ENCODE data around the gene TTC28. TPM values are rescaled to one million over a fixed set of nuclear protein-coding genes. Genes with fewer than 3 reads are reported as not detected.

TTC28 gene
- total RNA-seq, 2 donors from 2014 or later: 29.2 to 74.6 TPM

DNA sequence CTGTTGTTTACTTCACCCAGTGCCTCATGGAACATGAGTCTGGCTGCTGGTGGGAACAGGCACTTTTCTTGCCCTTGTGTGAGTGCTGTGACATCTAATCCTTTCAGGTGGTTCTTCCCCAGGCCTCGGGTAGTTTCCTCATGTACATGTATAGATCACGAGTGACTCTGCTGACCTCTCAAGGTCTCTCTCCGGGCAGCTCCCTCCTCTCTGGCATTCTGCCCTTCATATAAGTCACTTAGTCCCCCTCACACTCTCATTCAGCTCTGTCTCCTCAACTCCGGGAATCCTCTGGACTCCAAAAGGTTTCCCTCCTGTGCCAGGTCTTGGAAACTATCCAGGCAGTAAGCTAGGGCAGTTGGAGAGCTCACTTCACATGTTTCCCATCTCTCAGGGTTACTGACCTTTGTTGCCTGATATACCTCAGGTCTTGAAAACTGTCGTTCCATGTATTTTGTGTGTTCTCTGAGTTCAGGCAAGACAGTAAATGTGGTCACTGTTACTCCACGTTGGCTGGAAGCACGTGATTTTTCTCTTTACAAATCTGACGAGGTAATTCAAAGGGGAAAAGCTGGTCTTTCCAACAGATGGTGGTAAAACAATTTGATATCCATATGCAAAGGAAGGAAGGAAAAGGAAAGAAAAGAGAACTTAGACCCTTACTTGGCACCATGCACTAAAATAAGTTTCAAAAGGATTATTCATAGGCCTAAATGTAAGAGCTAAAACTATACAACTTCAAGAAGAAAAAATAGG, 720.1 kb downstream of the TTC28 start:
- no peak for DNase-seq (ENCODE audit: low spot score)
- TF ChIP-seq, protein P1, sequence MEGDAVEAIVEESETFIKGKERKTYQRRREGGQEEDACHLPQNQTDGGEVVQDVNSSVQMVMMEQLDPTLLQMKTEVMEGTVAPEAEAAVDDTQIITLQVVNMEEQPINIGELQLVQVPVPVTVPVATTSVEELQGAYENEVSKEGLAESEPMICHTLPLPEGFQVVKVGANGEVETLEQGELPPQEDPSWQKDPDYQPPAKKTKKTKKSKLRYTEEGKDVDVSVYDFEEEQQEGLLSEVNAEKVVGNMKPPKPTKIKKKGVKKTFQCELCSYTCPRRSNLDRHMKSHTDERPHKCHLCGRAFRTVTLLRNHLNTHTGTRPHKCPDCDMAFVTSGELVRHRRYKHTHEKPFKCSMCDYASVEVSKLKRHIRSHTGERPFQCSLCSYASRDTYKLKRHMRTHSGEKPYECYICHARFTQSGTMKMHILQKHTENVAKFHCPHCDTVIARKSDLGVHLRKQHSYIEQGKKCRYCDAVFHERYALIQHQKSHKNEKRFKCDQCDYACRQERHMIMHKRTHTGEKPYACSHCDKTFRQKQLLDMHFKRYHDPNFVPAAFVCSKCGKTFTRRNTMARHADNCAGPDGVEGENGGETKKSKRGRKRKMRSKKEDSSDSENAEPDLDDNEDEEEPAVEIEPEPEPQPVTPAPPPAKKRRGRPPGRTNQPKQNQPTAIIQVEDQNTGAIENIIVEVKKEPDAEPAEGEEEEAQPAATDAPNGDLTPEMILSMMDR (IDR thresholded peaks at IDR 0.05): no peak
- no peak for TF ChIP-seq POLR2A (IDR thresholded peaks at IDR 0.05)
- TF ChIP-seq POLR2AphosphoS5 (IDR thresholded peaks at IDR 0.05): no peak
- intact Hi-C loops (cut with DNase I): no loop called here
- Histone ChIP-seq H3K9me3 (no peaks in the 10 kb centered on the region), H3K27ac (no peak overlapping the region), H3K27me3 (replicated peaks; ENCODE audit: insufficient read depth) (no peaks in the 10 kb centered on the region), H3K4me3 (no peak overlapping the region), H3K4me1 (replicated peaks) (no peaks in the 10 kb centered on the region), H3K36me3 (peaks cover 0 to 2% of the 10 kb centered on the region in 2 donors)
- 61% methylated on average over 8 of the region's 8 CpGs for WGBS

GRCh38 chr22:27952779-27953178, 726.9 kb downstream of the TTC28 start:
- intact Hi-C loops (cut with DNase I): no loop called here
- peaks cover 0 to 2% of the 10 kb centered on the region in 2 donors for H3K36me3 ChIP-seq
- H3K9me3 ChIP-seq: no peaks in the 10 kb centered on the region
- no peak overlapping the region for H3K4me3 ChIP-seq
- no peaks in the 10 kb centered on the region for H3K4me1 ChIP-seq (replicated peaks)
- no peak for TF ChIP-seq POLR2A (IDR thresholded peaks at IDR 0.05)
- TF ChIP-seq POLR2AphosphoS5 (IDR thresholded peaks at IDR 0.05): no peak
- TF ChIP-seq, protein P1 (IDR thresholded peaks at IDR 0.05): no peak
- DNase-seq (ENCODE audit: low spot score): no peak
- H3K27me3 ChIP-seq (replicated peaks; ENCODE audit: insufficient read depth): no peaks in the 10 kb centered on the region
- WGBS: 69% methylated on average over 3 of the region's 3 CpGs
- no peak overlapping the region for H3K27ac ChIP-seq

GRCh38 chr22:27952091-27952490, 727.5 kb downstream of the TTC28 start:
- intact Hi-C loops (cut with DNase I): no loop called here
- TF ChIP-seq POLR2A (IDR thresholded peaks at IDR 0.05) (no peak), POLR2AphosphoS5 (IDR thresholded peaks at IDR 0.05) (no peak)
- TF ChIP-seq, protein P1 (IDR thresholded peaks at IDR 0.05): no peak

GRCh38 chr22:27949421-27949820, 730.2 kb downstream of the TTC28 start:
- DNase-seq (ENCODE audit: low spot score): no peak
- TF ChIP-seq POLR2AphosphoS5 (IDR thresholded peaks at IDR 0.05) (no peak), POLR2A (IDR thresholded peaks at IDR 0.05) (no peak)
- TF ChIP-seq, protein P1 (IDR thresholded peaks at IDR 0.05): no peak
- Histone ChIP-seq H3K9me3 (no peaks in the 10 kb centered on the region), H3K27me3 (replicated peaks; ENCODE audit: insufficient read depth) (no peaks in the 10 kb centered on the region), H3K36me3 (no peaks in the 10 kb centered on the region), H3K4me3 (no peak overlapping the region), H3K27ac (no peak overlapping the region), H3K4me1 (replicated peaks) (no peaks in the 10 kb centered on the region)
- intact Hi-C loops (cut with DNase I): no loop called here
- 92% methylated on average over 3 of the region's 3 CpGs for WGBS

More at GRCh38 chr22:27952091-27952490, 727.5 kb downstream of the TTC28 start:
- Histone ChIP-seq H3K27me3 (replicated peaks; ENCODE audit: insufficient read depth) (no peaks in the 10 kb centered on the region), H3K36me3 (no peaks in the 10 kb centered on the region), H3K4me3 (no peak overlapping the region), H3K27ac (no peak overlapping the region), H3K9me3 (no peaks in the 10 kb centered on the region), H3K4me1 (replicated peaks) (no peaks in the 10 kb centered on the region)
- no peak for DNase-seq (ENCODE audit: low spot score)
- 83% methylated on average over 3 of the region's 3 CpGs for WGBS

DNA sequence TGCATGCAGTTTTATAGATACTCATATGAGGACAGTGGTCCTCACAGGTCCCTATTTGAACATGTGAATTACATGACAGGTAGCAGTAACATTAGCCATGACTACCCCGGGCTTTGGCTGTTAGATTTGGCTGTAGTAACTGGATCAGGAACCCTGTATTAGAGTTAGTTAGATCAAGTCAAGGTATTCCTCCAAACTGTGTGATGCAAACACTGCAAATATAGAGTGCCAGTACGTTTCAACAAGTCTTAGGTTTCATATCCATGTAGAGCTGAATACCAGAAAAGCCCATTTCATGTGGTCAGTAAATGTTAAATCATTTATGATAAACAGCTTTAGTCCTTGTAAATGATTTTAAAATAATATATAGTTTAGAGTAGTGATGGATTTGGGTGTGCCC, 731.1 kb downstream of the TTC28 start:
- no peak overlapping the region for H3K27ac ChIP-seq
- no peaks in the 10 kb centered on the region for H3K9me3 ChIP-seq
- intact Hi-C loops (cut with DNase I): no loop called here
- no peaks in the 10 kb centered on the region for H3K27me3 ChIP-seq (replicated peaks; ENCODE audit: insufficient read depth)
- TF ChIP-seq, protein P1 (IDR thresholded peaks at IDR 0.05): no peak
- no peak for DNase-seq (ENCODE audit: low spot score)
- 91% methylated on average over 2 of the region's 2 CpGs for WGBS
- H3K4me1 ChIP-seq (replicated peaks): no peaks in the 10 kb centered on the region
- H3K36me3 ChIP-seq: no peaks in the 10 kb centered on the region
- no peak overlapping the region for H3K4me3 ChIP-seq
